ENCODE data around the gene TAF4.

TAF4 gene

GRCh38 chr20:61941721-61942405 lies 123.8 kb downstream of the TAF4 start:
- no peak for DNase-seq (ENCODE audit: low spot score)

- DNase-seq (ENCODE audit: low spot score), result no peak
Observed at GRCh38 chr20:61940976-61941720, 124.5 kb downstream of the TAF4 start.

GRCh38 chr20:61940491-61940890 lies 125.2 kb downstream of the TAF4 start:
- no peak for DNase-seq (ENCODE audit: low spot score)

GRCh38 chr20:61939691-61940360 lies 125.9 kb downstream of the TAF4 start:
- no peak for DNase-seq (ENCODE audit: low spot score)

- DNase-seq (ENCODE audit: low spot score), result no peak
Observed at GRCh38 chr20:61938839-61939690, 126.6 kb downstream of the TAF4 start.

- no peak for DNase-seq (ENCODE audit: low spot score)
Observed at GRCh38 chr20:61937963-61938838, 127.5 kb downstream of the TAF4 start.

GRCh38 chr20:61937146-61937962 lies 128.3 kb downstream of the TAF4 start:
- DNase-seq (ENCODE audit: low spot score), result no peak

- no peak for DNase-seq (ENCODE audit: low spot score)
Observed at GRCh38 chr20:61936701-61937131, 129.0 kb downstream of the TAF4 start.

GRCh38 chr20:61935926-61936700 lies 129.6 kb downstream of the TAF4 start:
- no peak for DNase-seq (ENCODE audit: low spot score)

GRCh38 chr20:61934716-61935530 lies 130.8 kb downstream of the TAF4 start:
- DNase-seq (ENCODE audit: low spot score), result no peak

- no peak for DNase-seq (ENCODE audit: low spot score)
Observed at GRCh38 chr20:61933951-61934715, 131.5 kb downstream of the TAF4 start.

GRCh38 chr20:61933481-61933950 lies 132.2 kb downstream of the TAF4 start:
- no peak for DNase-seq (ENCODE audit: low spot score)

GRCh38 chr20:61932711-61933480 lies 132.8 kb downstream of the TAF4 start:
- no peak for DNase-seq (ENCODE audit: low spot score)

GRCh38 chr20:61932199-61932592 lies 133.5 kb downstream of the TAF4 start:
- no peak for DNase-seq (ENCODE audit: low spot score)

GRCh38 chr20:61931476-61932198 lies 134.0 kb downstream of the TAF4 start:
- DNase-seq (ENCODE audit: low spot score), result no peak
